ENCODE measurements around the gene UBXN7. TPM values are rescaled to one million over a fixed set of nuclear protein-coding genes. Genes with fewer than 3 reads are reported as not detected.
"Not testable (repeated sequence)": the region's sequence is repeated elsewhere in the genome, so short reads cannot be mapped to it uniquely, and the experiment has no call there.

The UBXN7 gene
- total RNA-seq, 1 donor from 2014 or later, result 82.7 TPM

DNA sequence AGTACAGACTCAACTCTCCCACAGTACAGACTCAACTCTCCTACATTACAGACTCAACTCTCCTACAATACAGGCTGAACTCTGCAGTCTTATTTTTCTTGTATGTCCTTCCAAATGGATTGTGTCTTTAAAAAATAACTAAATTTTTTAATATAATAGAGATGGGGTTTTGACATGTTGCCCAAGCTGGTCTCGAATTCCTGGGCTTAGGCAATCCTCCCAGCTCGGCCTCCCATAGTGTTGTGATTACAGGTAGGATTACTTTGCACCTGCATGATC lies 31.2 kb upstream of the UBXN7 start:
- Mint-ChIP-seq H3K4me1 (no peaks in the 10 kb centered on the region), H3K27me3 (ENCODE audit: low read depth) (no peaks in the 10 kb centered on the region), H3K4me3 (no peak overlapping the region), H3K9me3 (peaks cover 7% of the 10 kb centered on the region), H3K27ac (ENCODE audit: unreplicated experiment) (no peak overlapping the region), H3K36me3 (ENCODE audit: low read depth) (peaks cover 16% of the 10 kb centered on the region)
- no peak for DNase-seq (ENCODE audit: low read depth, low spot score)
- TF ChIP-seq CTCF (conservative IDR thresholded peaks at IDR 0.05), result no peak

GRCh38 chr3:196462680-196463477 lies 30.7 kb upstream of the UBXN7 start:
- H3K36me3 Mint-ChIP-seq (ENCODE audit: low read depth), result peaks cover 15% of the 10 kb centered on the region
- not testable (repeated sequence) for H3K27me3 Mint-ChIP-seq (ENCODE audit: low read depth); H3K9me3 Mint-ChIP-seq; H3K27ac Mint-ChIP-seq (ENCODE audit: unreplicated experiment); DNase-seq (ENCODE audit: low read depth, low spot score); H3K4me3 Mint-ChIP-seq; H3K4me1 Mint-ChIP-seq

- TF ChIP-seq CTCF (conservative IDR thresholded peaks at IDR 0.05), result no peak
- H3K9me3 Mint-ChIP-seq, result peaks cover 7% of the 10 kb centered on the region
- no peak overlapping the region for H3K4me3 Mint-ChIP-seq
- peaks cover 9% of the 10 kb centered on the region for H3K36me3 Mint-ChIP-seq (ENCODE audit: low read depth)
- no peak for DNase-seq (ENCODE audit: low read depth, low spot score)
- H3K27ac Mint-ChIP-seq (ENCODE audit: unreplicated experiment), result no peak overlapping the region
- H3K27me3 Mint-ChIP-seq (ENCODE audit: low read depth), result no peaks in the 10 kb centered on the region
- no peaks in the 10 kb centered on the region for H3K4me1 Mint-ChIP-seq
These were observed 25.8 kb upstream of the UBXN7 start for GRCh38 chr3:196458063-196458462.

DNA sequence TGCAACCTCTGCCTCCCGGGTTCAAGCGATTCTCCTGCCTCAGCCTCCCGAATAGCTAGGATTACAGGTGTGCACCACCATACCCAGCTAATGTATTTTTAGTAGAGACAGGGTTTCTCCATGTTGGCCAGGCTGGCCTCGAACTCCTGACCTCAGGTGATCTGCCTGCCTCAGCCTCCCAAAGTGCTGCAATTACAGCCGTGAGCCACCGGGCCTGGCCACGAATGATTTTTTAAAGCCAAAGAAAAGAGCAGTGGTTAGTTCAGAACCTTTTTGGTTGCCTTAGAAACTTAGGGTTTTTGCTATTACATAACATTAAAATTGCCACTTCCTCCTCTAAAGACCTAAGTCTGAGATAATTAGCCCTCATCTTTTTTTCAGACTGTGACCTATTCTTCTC lies 25.2 kb upstream of the UBXN7 start:
- H3K9me3 Mint-ChIP-seq; H3K36me3 Mint-ChIP-seq (ENCODE audit: low read depth); H3K27me3 Mint-ChIP-seq (ENCODE audit: low read depth): not testable (repeated sequence)

DNA sequence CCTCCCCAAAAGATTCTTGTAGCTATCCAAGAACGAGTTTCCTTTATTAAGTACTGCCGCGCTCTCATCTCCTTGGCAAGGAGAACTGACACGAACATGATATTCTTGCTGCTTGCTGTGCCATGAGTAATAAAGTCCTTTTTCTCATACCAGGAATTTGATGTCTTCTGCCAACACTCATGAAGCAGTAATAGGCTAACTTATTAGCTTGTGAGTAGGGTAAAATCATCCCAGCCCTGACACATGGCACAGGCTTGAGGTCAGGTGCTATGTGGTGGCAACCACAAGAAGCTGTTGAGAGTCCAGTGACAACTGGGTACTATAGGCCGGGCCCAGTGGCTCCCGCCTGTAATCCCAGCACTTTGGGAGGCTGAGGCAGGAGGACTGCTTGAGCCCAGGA lies 22.7 kb upstream of the UBXN7 start:
- Mint-ChIP-seq H3K27me3 (ENCODE audit: low read depth) (no peaks in the 10 kb centered on the region), H3K4me3 (no peak overlapping the region), H3K4me1 (no peaks in the 10 kb centered on the region), H3K27ac (ENCODE audit: unreplicated experiment) (no peak overlapping the region), H3K9me3 (no peaks in the 10 kb centered on the region), H3K36me3 (ENCODE audit: low read depth) (no peaks in the 10 kb centered on the region)
- DNase-seq (ENCODE audit: low read depth, low spot score), result no peak
- no peak for TF ChIP-seq CTCF (conservative IDR thresholded peaks at IDR 0.05)

More for the DNA sequence above, 25.2 kb upstream of the UBXN7 start:
- H3K27ac Mint-ChIP-seq (ENCODE audit: unreplicated experiment); DNase-seq (ENCODE audit: low read depth, low spot score); H3K4me3 Mint-ChIP-seq; H3K4me1 Mint-ChIP-seq: not testable (repeated sequence)

GRCh38 chr3:196445391-196445790 lies 13.2 kb upstream of the UBXN7 start:
- not testable (repeated sequence) for H3K27ac Mint-ChIP-seq (ENCODE audit: unreplicated experiment); H3K4me3 Mint-ChIP-seq; H3K27me3 Mint-ChIP-seq (ENCODE audit: low read depth); H3K4me1 Mint-ChIP-seq; DNase-seq (ENCODE audit: low read depth, low spot score); H3K36me3 Mint-ChIP-seq (ENCODE audit: low read depth); H3K9me3 Mint-ChIP-seq

DNA sequence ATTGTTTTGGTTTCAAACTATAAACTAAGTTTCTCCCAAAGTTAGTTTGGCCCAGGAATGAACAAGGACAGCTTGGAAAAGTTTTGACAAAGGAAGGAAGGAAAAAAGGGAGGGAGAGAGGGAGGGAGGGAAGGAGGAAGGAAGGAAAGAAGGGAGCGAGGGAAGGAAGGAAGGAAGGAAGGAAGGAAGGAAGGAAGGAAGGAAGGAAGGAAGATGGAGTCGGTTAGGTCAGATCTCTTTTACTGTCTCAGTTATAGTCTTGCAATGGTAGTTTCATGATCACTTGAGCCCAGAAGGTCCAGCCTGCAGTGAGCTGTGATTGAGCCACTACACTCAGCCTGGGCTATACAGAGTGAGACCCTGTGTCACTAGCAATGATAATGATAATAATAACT lies 12.3 kb upstream of the UBXN7 start:
- no peaks in the 10 kb centered on the region for H3K27me3 Mint-ChIP-seq (ENCODE audit: low read depth)
- no peak overlapping the region for H3K4me3 Mint-ChIP-seq
- no peak overlapping the region for H3K27ac Mint-ChIP-seq (ENCODE audit: unreplicated experiment)
- no peaks in the 10 kb centered on the region for H3K9me3 Mint-ChIP-seq
- no peak for DNase-seq (ENCODE audit: low read depth, low spot score)
- TF ChIP-seq CTCF (conservative IDR thresholded peaks at IDR 0.05), result no peak
- H3K36me3 Mint-ChIP-seq (ENCODE audit: low read depth), result no peaks in the 10 kb centered on the region
- H3K4me1 Mint-ChIP-seq, result no peaks in the 10 kb centered on the region
